PC-9 (cell line): ENCODE measurements around the gene LSR. TPM values are rescaled to one million over a fixed set of nuclear protein-coding genes. Genes with fewer than 3 reads are reported as not detected.

Source experiments
- BruUV-seq: library from RNA; stranded (reverse); fragments of 400-500 nt; replicated peaks from 2 replicates; lab custom pipeline; 2021; lab: Mats Ljungman, UMichigan
- CTCF ChIA-PET: fragments of 300-600 bp; sonication (Branson Sonifier 250); formaldehyde crosslinking; loops from one replicate; lab custom pipeline; 2022; ENCODE audit warnings: antibody characterized with exemption; lab: Charles Lee
- POLR2A ChIA-PET: fragments of 300-600 bp; sonication (Branson Sonifier 250); formaldehyde crosslinking; loops from one replicate; lab custom pipeline; 2022; ENCODE audit warnings: antibody characterized with exemption; ENCODE audit not compliant: unreplicated experiment; lab: Charles Lee
- DNase-seq, 2 experiments: peaks; one replicate each; pipeline versions ENCODE4 v3.0.0 to v3.0.0-alpha.2; 2015 to 2022; ENCODE audit warnings: mixed read lengths in 1 of 2
- H2AFZ ChIP-seq: fragments of 200-600 bp; sonication (generic); 2 replicates; pipeline ENCODE4 v1.8.1; 2017; ENCODE audit warnings: antibody characterized with exemption
- H3F3A ChIP-seq: fragments of 200-600 bp; sonication (generic); 2 replicates; pipeline ENCODE4 v1.8.1; 2017; ENCODE audit warnings: antibody characterized with exemption, mild to moderate bottlenecking, low read depth; ENCODE audit not compliant: insufficient read depth
- H3K27ac ChIP-seq: fragments of 200-600 bp; sonication (generic); 2 replicates; pipeline ENCODE4 v1.6.1; 2016; ENCODE audit warnings: mixed run types
- H3K27me3 ChIP-seq: fragments of 200-600 bp; sonication (generic); 2 replicates; pipeline ENCODE4 v1.6.1; 2016; ENCODE audit warnings: low read depth, mixed run types; ENCODE audit not compliant: insufficient read depth
- H3K36me3 ChIP-seq: fragments of 200-600 bp; sonication (generic); 2 replicates; pipeline ENCODE4 v1.6.1; 2016; ENCODE audit warnings: low read depth, mixed run types
- H3K4me1 ChIP-seq: fragments of 200-600 bp; sonication (generic); replicated peaks from 2 replicates; pipeline ENCODE4 v1.6.1; 2016; ENCODE audit warnings: mixed run types; ENCODE audit not compliant: insufficient read depth
- H3K4me2 ChIP-seq: fragments of 200-600 bp; sonication (generic); 2 replicates; pipeline ENCODE4 v1.6.1; 2017; ENCODE audit warnings: mixed run types
- H3K4me3 ChIP-seq: fragments of 200-600 bp; sonication (generic); 2 replicates; pipeline ENCODE4 v1.6.1; 2016; ENCODE audit warnings: mixed run types
- H3K79me2 ChIP-seq: fragments of 200-600 bp; sonication (generic); 2 replicates; pipeline ENCODE4 v1.6.1; 2017; ENCODE audit warnings: low read depth, mixed run types
- H3K9me2 ChIP-seq: fragments of 200-600 bp; sonication (generic); 2 replicates; pipeline ENCODE4 v1.8.1; 2017; ENCODE audit warnings: mild to moderate bottlenecking; ENCODE audit not compliant: insufficient read depth
- H3K9me3 ChIP-seq: fragments of 200-600 bp; sonication (generic); 2 replicates; pipeline ENCODE4 v1.8.1; 2016; ENCODE audit warnings: low read depth; ENCODE audit not compliant: insufficient read depth
- H4K20me1 ChIP-seq: fragments of 200-600 bp; sonication (generic); 2 replicates; pipeline ENCODE4 v1.8.1; 2017; ENCODE audit not compliant: insufficient read depth
- EZH2 ChIP-seq: fragments of 200-600 bp; sonication (generic); IDR thresholded peaks from 2 replicates; pipeline ENCODE4 v1.8.0; 2017; ENCODE audit warnings: antibody characterized with exemption, low read depth
- intact Hi-C: fragments of 100-400 bp; cut with micrococcal nuclease; formaldehyde crosslinking; loops from one replicate; pipeline ENCODE4 v1.10.0; 2022; ENCODE audit not compliant: unreplicated experiment
- total RNA-seq: library from RNA; stranded (reverse); gene quantifications from 2 replicates; pipeline ENCODE4 v1.2.3, GENCODE V29; 2021
- TF ChIP-seq, protein P1 (sequence below): fragments of 200-600 bp; sonication (generic); conservative IDR thresholded peaks from 2 replicates; pipeline ENCODE4 v1.6.1; 2017; ENCODE audit warnings: mixed run types, antibody characterized with exemption, mild to moderate bottlenecking, moderate library complexity

Gene LSR
- total RNA-seq, 1 experiment from 2014 or later = 145 TPM

- H3K4me2 ChIP-seq = no peak overlapping the region
- ChIA-PET POLR2A (no interaction called here), CTCF (no interaction called here)
- 0 out of 2 replicates have a peak, but pooled peaks cover 3% of the 10 kb centered on the region for H3K27me3 ChIP-seq
- H3K36me3 ChIP-seq = no peaks in the 10 kb centered on the region
- no peaks in the 10 kb centered on the region for H3K9me3 ChIP-seq
- no TSS peak for BruUV-seq
- DNase-seq = no peak
- H4K20me1 ChIP-seq = no peaks in the 10 kb centered on the region
- H3K4me3 ChIP-seq = no peak overlapping the region
- H2AFZ ChIP-seq = no peak overlapping the region
- H3K27ac ChIP-seq = no peak overlapping the region
- no peaks in the 10 kb centered on the region for H3K79me2 ChIP-seq
- H3F3A ChIP-seq = peaks cover 22% of the 10 kb centered on the region; the same call in 1 of the 2 replicates
- H3K4me1 ChIP-seq = peaks cover 11% of the 10 kb centered on the region; the same call in 1 of the 2 replicates
- intact Hi-C loops = no loop called here
- no peaks in the 10 kb centered on the region for H3K9me2 ChIP-seq
- TF ChIP-seq, protein P1, sequence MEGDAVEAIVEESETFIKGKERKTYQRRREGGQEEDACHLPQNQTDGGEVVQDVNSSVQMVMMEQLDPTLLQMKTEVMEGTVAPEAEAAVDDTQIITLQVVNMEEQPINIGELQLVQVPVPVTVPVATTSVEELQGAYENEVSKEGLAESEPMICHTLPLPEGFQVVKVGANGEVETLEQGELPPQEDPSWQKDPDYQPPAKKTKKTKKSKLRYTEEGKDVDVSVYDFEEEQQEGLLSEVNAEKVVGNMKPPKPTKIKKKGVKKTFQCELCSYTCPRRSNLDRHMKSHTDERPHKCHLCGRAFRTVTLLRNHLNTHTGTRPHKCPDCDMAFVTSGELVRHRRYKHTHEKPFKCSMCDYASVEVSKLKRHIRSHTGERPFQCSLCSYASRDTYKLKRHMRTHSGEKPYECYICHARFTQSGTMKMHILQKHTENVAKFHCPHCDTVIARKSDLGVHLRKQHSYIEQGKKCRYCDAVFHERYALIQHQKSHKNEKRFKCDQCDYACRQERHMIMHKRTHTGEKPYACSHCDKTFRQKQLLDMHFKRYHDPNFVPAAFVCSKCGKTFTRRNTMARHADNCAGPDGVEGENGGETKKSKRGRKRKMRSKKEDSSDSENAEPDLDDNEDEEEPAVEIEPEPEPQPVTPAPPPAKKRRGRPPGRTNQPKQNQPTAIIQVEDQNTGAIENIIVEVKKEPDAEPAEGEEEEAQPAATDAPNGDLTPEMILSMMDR = no peak
- no peak for TF ChIP-seq EZH2
Measured at GRCh38 chr19:35292421-35293362, 43.9 kb downstream of the LSR start.

DNA sequence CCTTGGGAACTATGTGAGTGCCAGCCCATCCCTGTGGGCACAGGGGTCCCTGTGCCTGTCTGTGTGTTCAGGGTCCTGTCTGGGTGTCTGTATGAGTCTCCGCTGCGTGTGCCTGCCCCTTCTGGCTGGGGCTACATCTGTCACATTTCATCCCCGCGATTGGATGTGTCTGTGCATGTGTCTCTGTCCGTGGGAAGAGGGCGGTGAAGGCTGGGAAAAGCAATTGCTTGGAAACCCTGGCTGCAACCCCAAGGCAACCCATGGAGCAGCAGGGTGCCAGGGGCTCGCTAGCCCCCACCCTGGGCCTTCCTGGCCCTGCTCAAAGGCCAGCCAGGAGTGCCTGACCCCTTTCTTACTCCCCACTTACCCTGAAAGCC lies 44.5 kb downstream of the LSR start:
- no TSS peak for BruUV-seq
- H3K4me1 ChIP-seq = peaks cover 11% of the 10 kb centered on the region; the same call in 1 of the 2 replicates
- H2AFZ ChIP-seq = no peak overlapping the region
- peaks cover 29% of the 10 kb centered on the region for H3F3A ChIP-seq
- H3K9me3 ChIP-seq = no peaks in the 10 kb centered on the region
- CTCF ChIA-PET = no interaction called here
- no peaks in the 10 kb centered on the region for H3K36me3 ChIP-seq
- POLR2A ChIA-PET = no interaction called here
- TF ChIP-seq, protein P1 = no peak
- TF ChIP-seq EZH2 = no peak
- H3K9me2 ChIP-seq = no peaks in the 10 kb centered on the region
- H3K27me3 ChIP-seq = 0 out of 2 replicates have a peak, but pooled peaks cover 3% of the 10 kb centered on the region
- intact Hi-C loops = no loop called here
- no peak overlapping the region for H3K4me2 ChIP-seq
- DNase-seq = no peak
- H3K4me3 ChIP-seq = no peak overlapping the region
- no peaks in the 10 kb centered on the region for H3K79me2 ChIP-seq
- H4K20me1 ChIP-seq = no peaks in the 10 kb centered on the region
- H3K27ac ChIP-seq = no peak overlapping the region

DNA sequence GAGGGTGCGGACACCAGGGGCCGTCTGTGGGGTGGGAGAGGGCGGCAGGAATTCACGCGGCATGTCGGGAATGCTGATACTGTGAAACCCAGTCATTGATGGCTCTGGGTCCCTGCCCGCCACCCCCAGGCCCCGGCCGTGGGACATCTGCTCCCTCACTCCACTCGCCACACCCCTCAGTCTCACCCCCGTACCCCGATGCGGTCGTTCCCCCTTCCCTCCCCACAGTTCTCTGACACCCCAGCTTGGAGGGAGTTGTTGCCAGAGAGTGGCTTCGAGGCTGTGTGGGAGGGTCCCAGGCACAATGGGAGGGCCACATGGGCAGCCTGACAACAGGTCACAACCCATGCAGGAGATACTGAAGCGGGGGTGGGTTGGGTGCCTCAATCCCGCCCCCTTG lies 45.0 kb downstream of the LSR start:
- H3F3A ChIP-seq = peaks cover 33% of the 10 kb centered on the region
- intact Hi-C loops = no loop called here
- H2AFZ ChIP-seq = no peak overlapping the region
- H3K9me2 ChIP-seq = no peaks in the 10 kb centered on the region
- 0 out of 2 replicates have a peak, but pooled peaks cover 3% of the 10 kb centered on the region for H3K27me3 ChIP-seq
- TF ChIP-seq, protein P1 = no peak
- TF ChIP-seq EZH2 = no peak
- ChIA-PET CTCF (interaction anchor here (0.6 kb wide), 1 partner anchor 60 kb away, joined by 7 read pairs; no protein-coding TSS in a partner anchor), POLR2A (interaction anchor here (0.6 kb wide), 1 partner anchor 237 kb away, joined by 3 read pairs; no protein-coding TSS in a partner anchor)
- H3K4me3 ChIP-seq = no peak overlapping the region
- H3K4me1 ChIP-seq = peaks cover 11% of the 10 kb centered on the region; the same call in 1 of the 2 replicates
- H3K36me3 ChIP-seq = no peaks in the 10 kb centered on the region
- no peaks in the 10 kb centered on the region for H3K79me2 ChIP-seq
- no peaks in the 10 kb centered on the region for H3K9me3 ChIP-seq
- no peak for DNase-seq
- H4K20me1 ChIP-seq = no peaks in the 10 kb centered on the region
- no peak overlapping the region for H3K4me2 ChIP-seq
- H3K27ac ChIP-seq = no peak overlapping the region
- BruUV-seq = no TSS peak
